Muscle of arm (tissue), 12 donors: ENCODE data around the gene MAB21L2. TPM values are rescaled to one million over a fixed set of nuclear protein-coding genes. Genes with fewer than 3 reads are reported as not detected.

Experiments used
- DNase-seq: peaks from one replicate; pipeline ENCODE4 v3.0.0-alpha.2; 2013
- polyA plus RNA-seq, 12 donors: library from polyadenylated mRNA; unstranded; fragments of 120-200 nt; gene quantifications; one replicate each; pipeline ENCODE4 v1.2.1, GENCODE V29; 2013; ENCODE audit not compliant: insufficient read length in 12 of 12

MAB21L2 gene
- polyA plus RNA-seq, 12 donors = 0.15 to 11.3 (median 0.49) TPM; not detected in 2

DNA sequence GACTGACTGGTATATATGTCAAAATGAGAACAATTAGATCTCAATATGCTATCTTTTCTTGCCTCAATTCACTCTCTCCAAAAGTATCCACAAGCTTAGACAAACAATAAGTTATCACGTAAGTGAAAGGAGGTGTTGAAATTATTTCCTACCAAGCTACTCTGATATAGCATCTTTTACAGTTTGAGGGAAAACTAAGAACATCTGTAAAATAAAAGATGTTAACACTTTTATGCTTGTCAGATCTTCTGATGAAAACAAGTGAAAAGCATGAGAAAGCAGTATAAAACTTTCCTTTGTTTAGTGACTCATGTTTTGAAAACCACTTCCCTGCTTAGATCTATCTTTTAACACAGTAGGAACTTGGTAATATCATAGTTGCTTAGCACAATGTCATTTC is 8.4 kb upstream of the MAB21L2 start:
- DNase-seq = no peak

DNA sequence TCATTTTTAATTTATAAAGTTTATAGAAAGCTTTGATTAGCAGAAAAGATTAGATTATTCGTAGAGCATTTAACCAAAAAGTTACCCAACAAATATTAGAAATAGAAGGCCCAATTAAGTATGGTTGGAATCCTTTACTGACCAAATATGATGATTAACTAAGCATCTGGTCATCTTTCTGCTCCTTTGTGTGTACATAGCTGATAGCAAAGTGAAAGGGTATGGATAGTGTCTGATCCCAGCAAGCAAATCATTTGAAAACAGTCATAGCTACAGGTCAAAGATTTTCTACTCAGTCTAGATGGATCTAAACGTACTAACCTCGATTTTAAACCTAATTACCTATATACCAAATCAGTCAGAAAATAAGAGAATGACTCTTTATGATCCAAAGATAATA is 7.3 kb upstream of the MAB21L2 start:
- no peak for DNase-seq

DNA sequence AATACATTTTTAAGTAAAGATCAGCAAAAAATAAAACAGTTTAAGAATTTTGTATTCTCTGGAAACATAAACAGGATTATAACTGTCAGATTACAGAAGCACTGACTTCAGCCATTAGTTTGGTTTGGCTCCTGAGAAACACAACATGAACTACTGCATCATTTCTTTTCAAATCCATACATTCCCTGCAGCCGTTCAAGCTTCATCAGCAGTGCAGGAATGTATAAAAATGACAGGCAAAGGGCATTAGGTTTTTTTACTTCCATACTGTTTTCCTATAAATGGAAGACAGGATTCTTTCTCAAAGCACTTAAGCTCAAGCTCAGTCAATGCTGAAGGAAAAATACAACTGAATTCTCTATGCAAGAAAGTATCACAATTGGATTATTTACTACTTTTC is 4.2 kb upstream of the MAB21L2 start:
- DNase-seq = no peak

DNA sequence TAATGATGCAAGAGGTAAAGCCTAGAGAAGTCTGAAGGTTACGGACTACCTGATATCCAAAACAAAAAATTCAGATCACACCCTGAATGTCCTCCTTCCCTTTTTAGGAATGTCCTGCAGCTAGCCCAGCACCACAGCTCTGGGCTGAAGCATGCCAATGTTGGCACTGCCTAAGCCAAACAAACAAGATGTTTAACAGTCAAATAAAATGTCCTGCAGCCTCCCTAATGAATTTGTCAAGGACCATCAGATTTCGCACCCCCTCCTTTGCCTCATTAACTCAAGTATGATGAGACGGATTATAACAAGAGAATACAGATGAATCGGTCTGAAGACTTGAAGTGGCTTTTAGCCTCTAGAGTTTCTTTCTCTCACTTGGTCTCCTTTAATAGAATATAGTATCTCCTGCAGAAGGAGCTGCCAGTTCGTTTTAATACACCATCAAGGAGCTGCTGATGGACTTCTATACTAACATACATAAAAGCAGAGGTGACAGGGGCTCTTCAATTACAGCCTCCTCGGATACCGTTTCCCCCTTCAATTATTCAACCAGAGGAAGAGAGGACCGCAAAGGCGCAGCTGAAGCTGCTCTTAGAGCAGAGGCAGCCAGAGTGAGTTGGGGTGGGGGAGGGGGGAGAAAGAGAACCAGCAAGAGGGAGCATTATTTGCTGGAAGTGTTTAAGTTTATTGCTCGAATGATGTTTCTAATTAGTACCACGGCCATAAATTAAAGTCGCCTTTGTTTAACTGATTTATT is 3.0 kb upstream of the MAB21L2 start:
- no peak for DNase-seq

DNA sequence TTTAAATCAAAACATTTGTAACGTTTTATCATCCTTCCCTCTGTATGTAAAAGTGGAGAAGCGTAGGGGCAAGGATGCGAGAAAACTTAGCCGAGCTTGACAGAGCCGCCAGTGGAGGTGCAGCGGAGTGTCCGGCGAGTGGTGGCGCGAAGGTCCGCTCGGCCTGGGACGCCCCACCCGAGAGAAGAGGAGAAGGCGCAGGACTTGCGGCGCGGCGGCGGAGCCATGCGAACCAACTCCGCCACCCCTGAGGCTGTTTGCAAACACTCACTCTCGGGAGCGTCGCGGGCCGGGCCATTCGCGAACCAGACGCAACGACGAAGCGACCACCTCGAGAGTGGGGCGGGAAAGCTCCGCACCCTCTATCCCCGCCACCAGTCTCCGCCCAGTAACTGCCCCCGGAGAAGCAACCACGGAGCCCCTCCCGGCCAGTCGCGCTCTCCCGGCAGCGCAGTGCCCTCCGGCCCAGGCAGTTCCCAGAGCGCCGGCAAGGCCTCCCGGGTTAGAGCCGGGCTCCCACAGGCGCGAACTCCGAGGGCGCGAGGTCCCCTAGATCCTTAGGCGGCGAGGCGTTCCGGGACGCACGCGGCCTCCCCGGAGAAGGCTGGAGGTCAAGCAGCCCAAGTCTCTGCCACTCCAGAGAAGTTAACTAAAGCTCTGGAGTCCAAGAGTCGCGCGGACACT is 2.3 kb upstream of the MAB21L2 start:
- DNase-seq = no peak

DNA sequence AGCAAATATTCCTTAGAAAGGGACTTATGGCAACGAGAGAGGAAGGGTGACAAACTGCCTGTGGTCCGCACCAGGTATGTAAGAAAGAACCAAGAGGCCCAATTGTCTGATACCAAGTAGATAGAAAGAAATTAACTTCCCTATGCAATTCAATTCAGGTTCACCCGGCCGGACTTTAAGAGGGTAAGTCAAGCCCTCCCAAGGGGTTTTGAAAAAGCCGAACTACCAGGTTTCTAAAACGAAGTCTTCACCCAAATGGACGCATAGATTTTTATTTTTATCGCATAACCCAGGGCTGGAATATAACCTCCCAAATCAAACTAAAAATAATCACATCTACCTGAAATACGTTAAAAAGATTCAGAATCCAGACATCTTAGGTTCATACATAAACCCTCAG is 1.6 kb upstream of the MAB21L2 start:
- no peak for DNase-seq

DNA sequence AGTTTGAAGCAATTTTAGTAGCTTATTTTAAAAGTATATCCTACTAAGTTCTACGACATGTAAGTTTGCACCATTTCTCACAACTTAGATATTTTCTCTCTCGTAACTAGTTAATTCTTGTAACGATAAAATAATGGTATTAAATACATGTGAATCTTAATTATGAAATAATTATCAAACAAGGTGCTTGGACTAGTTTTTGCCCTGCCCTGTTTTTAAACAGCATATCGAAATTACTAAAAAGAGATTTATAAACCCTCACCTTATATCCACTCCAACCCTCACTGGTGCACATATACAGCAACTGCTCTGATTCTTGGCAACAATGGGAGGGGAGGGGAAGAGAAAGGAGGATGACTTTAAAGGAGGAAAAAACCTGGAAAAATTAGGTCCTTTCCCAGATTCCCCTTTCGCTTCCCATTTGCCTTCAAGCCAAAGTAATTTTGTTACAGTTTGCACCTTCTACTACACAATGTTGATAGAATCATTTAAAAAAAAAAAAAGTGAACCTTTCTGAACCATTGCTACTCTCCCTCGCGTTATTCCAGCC is 820 bp upstream of the MAB21L2 start:
- no peak for DNase-seq

DNA sequence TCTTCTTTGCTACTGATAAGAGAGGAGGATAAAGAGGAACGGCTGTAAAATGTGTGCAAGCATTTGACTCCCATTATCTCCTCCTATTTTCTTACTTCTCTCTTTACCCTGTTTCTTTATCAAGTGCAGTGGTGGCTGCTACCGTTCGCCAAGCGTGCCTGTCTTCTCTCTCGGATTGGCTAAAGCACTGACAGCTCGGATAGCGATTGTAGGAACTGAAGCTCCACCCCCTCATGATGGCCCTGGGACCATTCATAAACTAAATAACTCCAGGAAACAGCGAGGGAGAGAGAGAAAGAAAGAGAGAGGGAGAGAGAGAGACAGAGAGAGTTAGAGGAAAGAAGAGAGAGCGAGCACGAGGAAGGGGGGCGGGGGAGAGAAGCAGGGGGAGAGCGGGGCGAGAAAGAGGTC is 305 bp upstream of the MAB21L2 start:
- peak; percentile 68 for DNase-seq

DNA sequence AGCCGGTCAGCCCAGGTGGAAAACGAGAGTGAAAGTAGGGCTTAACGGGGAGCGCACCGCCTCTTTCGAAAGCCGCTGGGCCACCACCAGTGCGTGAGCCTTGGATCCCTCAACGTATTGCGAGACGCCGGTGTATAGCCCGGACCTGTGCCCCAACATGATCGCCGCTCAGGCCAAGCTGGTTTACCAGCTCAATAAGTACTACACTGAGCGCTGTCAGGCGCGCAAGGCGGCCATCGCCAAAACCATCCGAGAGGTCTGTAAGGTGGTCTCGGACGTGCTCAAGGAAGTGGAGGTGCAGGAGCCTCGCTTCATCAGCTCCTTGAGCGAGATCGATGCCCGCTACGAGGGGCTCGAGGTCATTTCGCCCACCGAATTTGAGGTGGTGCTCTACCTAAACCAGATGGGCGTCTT is 929 bp downstream of the MAB21L2 start:
- DNase-seq = no peak

DNA sequence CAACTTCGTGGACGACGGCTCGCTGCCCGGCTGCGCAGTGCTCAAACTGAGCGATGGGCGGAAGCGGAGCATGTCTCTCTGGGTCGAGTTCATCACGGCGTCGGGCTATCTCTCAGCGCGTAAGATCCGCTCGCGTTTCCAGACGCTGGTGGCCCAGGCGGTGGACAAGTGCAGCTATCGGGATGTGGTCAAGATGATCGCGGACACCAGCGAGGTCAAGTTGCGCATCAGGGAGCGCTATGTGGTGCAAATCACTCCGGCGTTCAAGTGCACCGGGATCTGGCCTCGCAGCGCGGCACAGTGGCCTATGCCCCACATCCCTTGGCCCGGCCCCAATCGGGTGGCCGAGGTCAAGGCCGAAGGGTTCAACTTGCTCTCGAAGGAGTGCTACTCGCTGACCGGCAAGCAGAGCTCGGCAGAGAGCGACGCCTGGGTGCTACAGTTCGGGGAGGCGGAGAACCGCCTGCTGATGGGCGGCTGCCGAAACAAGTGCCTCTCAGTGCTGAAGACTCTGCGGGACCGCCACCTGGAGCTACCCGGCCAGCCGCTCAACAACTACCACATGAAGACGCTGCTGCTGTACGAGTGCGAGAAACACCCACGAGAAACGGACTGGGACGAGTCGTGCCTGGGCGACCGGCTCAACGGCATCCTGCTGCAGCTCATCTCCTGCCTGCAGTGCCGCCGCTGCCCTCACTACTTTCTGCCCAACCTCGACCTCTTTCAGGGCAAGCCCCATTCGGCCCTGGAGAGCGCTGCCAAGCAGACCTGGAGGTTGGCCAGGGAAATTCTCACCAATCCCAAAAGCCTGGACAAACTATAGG is 1.5 kb downstream of the MAB21L2 start:
- DNase-seq = peak; percentile 57

DNA sequence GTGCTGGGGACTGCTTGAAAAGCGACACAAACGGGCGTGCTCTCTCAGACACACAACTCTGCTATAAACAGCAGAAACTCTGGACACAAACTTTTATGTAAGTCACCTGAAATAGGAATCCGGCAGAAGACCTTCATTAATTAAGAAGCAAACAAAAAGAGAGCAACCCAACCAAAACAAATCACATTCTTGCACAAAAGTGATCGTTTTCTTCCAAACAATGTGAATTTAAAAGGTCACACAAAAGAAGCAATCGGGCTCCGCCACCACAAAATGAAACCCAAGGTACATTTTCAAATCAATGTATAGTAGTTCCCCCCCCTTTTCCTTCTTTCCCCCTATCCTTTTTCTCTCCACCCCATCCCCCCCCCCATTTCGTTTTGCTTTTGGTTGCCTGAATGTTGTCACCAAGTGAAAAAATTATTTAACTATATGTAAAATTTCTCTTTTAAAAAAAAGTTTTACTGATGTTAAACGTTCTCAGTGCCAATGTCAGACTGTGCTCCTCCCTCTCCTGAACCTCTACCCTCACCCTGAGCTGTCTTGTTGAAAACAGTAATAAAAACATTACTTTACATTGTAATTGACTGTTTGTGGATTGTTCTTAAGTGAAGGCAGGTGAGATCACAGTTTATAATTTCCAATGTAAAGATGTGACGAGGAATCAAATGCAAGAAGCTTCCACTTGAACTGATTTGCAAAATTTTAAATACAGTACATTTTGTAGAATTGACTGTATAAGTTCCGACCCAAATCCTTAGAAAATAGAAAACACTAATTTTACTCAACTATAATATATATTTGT is 2.4 kb downstream of the MAB21L2 start:
- no peak for DNase-seq

DNA sequence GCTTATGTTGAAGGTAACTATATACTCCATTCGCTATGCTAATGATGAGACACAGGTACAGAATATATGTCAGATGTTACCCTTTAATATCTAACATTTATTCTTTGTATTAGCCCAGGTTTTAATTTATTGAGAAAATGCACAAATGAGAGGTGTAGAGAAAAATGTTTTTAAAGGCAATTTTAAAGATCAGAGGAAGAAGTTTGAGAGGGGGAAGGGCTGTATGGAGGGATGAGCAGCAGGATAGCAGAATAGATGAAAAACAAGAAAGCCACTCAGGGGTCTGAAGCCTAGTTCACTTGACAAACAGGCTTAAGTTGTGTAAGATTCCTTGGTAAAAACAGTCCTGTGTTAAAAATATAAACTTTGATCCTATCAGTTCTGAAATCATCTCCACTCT is 3.7 kb downstream of the MAB21L2 start:
- DNase-seq = no peak

DNA sequence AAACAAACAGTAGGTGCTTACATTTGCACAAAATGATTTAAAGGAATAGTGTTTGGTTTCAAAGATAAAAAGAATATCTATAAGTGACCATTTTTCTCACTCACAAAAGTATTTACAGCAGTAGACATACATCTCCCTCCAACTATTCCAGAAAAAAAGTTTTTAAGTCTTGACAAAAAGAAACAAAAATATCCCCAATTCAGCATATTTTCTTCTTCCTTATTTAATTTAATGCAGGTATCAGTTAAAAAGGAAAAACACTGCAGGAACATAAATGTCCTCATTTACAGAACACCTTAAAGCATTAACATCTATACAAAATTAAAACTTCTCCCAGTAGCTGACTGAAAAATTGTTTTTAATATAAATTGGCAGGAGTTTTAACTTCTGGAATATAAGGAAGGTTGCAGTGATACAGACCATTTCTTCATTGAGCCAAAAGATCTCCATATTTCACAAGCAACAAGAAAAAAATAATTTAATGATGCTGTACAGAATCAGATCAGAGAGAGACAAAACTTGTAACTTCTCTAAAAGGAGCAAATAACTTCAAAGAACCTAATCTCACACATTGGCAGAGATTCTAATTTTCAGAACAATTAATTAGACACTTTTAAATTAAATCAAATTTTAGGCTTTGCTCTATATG is 4.3 kb downstream of the MAB21L2 start:
- DNase-seq = no peak

DNA sequence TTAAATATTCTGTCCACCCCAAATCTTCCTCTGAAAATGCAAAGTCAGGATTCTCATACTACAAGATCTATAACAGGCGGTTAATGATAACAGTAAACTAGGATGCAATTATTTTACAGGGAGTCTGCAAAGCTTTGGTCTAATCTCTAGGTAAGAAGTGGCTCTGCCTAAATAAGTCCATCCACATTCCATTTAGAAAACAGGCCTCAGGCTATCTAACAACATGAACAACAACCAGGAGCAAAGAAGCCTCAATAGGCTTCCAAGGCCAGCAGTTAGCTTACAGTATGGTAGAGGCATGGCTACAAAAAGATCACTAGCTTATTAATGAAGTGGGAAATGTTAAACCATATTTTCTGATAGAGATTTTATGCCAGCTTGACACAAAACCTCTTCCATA is 6.4 kb downstream of the MAB21L2 start:
- DNase-seq = no peak

DNA sequence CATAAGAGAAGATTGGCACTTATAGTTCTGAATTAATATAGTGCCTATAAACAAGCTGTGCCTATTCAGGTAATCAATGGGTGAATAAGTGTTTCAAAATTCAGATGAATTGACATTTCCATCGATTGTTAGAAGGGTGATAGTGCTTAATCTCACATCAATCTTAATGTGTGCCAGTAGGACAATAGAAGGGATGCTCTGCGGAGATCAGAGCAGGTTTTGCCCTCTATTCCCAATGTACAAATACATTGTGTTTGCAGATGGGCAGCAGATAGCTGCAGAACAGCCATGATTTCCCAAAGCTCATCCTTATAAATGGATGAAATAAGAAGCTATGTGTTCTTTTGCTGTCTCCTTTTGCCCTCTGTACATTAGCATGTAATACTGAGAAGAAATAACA is 7.2 kb downstream of the MAB21L2 start:
- no peak for DNase-seq

DNA sequence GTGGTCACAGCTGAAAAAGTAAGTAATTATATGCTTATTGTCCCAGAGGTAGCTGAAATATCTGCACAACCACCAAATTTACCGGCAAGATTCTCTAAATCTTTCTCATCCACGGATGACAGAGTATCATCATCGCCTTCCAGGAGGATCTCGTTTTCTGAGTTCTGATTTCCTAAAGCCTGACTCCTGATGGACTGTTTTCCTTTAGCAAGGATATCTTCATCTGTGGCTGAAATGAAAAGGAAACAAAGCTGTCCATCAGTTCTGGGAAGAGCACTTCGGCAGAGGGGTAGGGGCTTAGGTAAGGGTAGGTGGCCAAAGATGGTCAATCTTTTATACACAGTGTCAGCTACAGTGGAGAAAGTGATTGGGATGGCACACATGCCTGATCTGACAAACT is 8.7 kb downstream of the MAB21L2 start:
- DNase-seq = no peak

DNA sequence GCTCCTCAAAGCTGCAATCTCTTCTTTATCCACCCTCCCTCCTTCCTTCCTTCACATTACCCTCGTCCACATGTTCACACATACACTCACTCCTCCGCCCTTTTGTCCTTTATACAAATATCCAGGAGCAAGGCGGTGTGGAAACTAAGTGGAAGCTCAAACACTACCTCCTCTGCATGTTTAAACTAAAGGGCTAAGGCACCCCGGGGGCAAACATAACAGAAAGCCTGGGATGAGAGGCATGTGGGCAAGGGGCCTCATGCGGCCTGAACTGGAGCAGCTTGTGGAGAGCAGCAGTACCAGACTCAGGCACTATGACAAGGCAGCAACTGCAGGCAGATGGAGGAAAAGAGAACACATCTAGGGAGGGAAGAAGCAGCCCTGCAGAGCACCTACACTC is 9.5 kb downstream of the MAB21L2 start:
- DNase-seq = no peak

DNA sequence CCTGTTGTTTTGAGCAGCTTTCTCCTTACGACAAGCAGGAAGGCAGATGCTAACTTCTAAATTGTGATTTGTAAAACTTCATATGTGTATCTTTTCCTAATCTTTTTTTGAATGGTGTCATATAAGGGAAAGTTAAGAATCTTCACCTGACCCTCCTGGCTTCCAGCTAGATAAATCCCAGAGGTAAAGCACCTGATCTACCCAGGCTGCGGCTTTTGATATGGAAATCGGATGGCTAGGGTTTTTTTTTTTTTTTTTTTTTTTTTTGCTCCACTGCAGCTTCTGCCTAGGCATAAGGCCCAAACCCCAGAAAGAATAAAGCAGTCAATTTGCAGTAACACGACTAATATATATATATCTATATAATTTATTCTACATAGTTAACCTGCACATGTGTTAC is 10.0 kb downstream of the MAB21L2 start:
- DNase-seq = no peak

DNA sequence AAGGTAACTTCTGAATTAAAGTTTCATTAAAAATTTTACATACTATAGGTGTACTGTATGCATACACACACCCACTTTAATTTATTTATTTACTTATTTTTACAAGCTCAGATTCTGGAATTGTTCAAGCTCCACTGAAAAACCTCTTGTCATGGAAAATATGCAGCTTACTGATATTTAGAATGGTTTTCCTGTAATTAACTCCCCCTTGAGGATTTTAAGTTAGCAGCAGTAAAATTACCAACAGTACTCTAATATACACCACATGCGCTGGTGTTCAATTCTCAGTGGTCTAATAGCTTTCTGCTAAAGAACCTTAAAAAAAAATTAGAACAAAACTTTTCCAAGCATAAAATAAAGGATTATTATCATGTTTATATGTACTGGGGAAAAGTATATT is 12.0 kb downstream of the MAB21L2 start:
- DNase-seq = no peak

DNA sequence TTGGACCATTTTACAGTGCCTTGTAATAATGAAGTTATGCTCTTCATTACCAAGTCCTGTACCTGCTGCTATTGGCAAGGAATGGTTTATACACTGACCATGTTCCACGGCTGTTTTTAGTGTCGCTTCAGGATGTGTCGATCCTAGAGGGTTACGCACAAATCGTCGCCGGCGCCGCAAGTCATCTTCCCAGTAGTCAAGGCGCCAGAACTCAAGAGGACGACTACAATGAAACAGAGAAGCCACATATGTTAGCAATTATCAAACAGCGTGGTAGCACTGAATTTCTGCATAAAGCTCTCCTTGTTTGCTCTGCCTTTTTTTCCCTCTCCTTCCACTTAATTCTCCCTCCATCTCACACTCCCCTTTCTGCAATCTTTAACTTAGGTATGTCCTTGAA is 17.0 kb downstream of the MAB21L2 start:
- no peak for DNase-seq

DNA sequence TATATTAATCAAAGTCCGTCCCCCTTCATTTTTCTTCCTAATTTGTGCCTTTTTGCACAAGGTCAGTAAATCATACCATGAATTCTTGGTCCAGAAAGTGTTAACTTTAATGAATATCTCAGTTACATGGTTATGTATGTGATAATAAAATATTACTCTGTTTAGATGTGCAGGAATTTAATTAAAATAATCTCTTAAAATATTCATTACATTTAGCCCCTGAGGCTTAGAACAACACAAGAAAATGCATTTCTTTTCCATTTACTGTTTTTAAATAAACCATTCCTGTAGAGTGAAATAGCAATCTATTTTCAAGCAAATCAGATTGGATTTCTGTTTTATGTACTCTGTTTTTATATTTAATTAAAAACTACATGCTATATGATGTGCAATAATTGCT is 17.6 kb downstream of the MAB21L2 start:
- no peak for DNase-seq
